SK-N-SH treated with all-trans-retinoic acid at 6 μM for 48 hours (cell line): ENCODE measurements around the gene CAMKK2.
"Not testable (repeated sequence)": the region's sequence is repeated elsewhere in the genome, so short reads cannot be mapped to it uniquely, and the experiment has no call there.

Source experiments
- ATAC-seq: fragments of 200-7000 bp; cut with Tn5 transposase; 3 replicates; pipeline ENCODE4 v1.9.1; 2020; ENCODE audit warnings: mild to moderate bottlenecking, moderate library complexity
- ARNTL ChIP-seq: fragments of 450-650 bp; formaldehyde crosslinking; IDR thresholded peaks from 2 replicates; pipeline ENCODE4 v1.5.0; 2020; ENCODE audit warnings: low read depth, mild to moderate bottlenecking, moderate library complexity, borderline replicate concordance
- BACH2 ChIP-seq: fragments of 250-450 bp; sonication (Bioruptor Pico); IDR thresholded peaks from 2 replicates; pipeline ENCODE4 v1.9.0; 2021; ENCODE audit warnings: mild to moderate bottlenecking, borderline replicate concordance
- CSDC2 ChIP-seq: fragments of 250-450 bp; sonication (Bioruptor Pico); IDR thresholded peaks from 2 replicates; pipeline ENCODE4 v1.5.0; 2020; ENCODE audit warnings: mild to moderate bottlenecking, moderate library complexity
- ESRRG ChIP-seq: fragments of 250-450 bp; sonication (Bioruptor Pico); IDR thresholded peaks from 2 replicates; pipeline ENCODE4 v1.6.1; 2021; ENCODE audit warnings: mild to moderate bottlenecking
- GLIS3 ChIP-seq: fragments of 250-450 bp; sonication (Bioruptor Pico); IDR thresholded peaks from 2 replicates; pipeline ENCODE4 v1.5.0; 2020; ENCODE audit warnings: mild to moderate bottlenecking, moderate library complexity
- ISL1 ChIP-seq: fragments of 250-450 bp; sonication (Bioruptor Pico); IDR thresholded peaks from 2 replicates; pipeline ENCODE4 v2.1.2; 2022; ENCODE audit warnings: mild to moderate bottlenecking, moderate library complexity
- OSR1 ChIP-seq: fragments of 250-450 bp; sonication (Bioruptor Pico); IDR thresholded peaks from 2 replicates; pipeline ENCODE4 v1.8.0; 2022; ENCODE audit warnings: moderate library complexity, mild to moderate bottlenecking, inconsistent platforms
- PPARA ChIP-seq: fragments of 250-450 bp; sonication (Bioruptor Pico); IDR thresholded peaks from 2 replicates; pipeline ENCODE4 v1.5.0; 2020; ENCODE audit warnings: mild to moderate bottlenecking, borderline replicate concordance
- RARB ChIP-seq: fragments of 250-450 bp; sonication (Bioruptor Pico); IDR thresholded peaks from 2 replicates; pipeline ENCODE4 v1.8.0; 2021; ENCODE audit warnings: mild to moderate bottlenecking, moderate library complexity
- SNAI2 ChIP-seq: fragments of 250-450 bp; sonication (Bioruptor Pico); IDR thresholded peaks from 2 replicates; pipeline ENCODE4 v1.5.0; 2020; ENCODE audit warnings: mild to moderate bottlenecking, moderate library complexity
- TCF4 ChIP-seq: fragments of 250-450 bp; sonication (Bioruptor Pico); IDR thresholded peaks from 2 replicates; pipeline ENCODE4 v1.8.0; 2021; ENCODE audit warnings: mild to moderate bottlenecking, moderate library complexity, borderline replicate concordance
- TOX ChIP-seq: fragments of 250-450 bp; sonication (Bioruptor Pico); IDR thresholded peaks from 2 replicates; pipeline ENCODE4 v1.8.0; 2021; ENCODE audit warnings: mild to moderate bottlenecking, moderate library complexity, borderline replicate concordance
- ZC3H10 ChIP-seq: fragments of 250-450 bp; sonication (Bioruptor Pico); IDR thresholded peaks from 2 replicates; pipeline ENCODE4 v1.5.1; 2021; ENCODE audit warnings: mild to moderate bottlenecking, moderate library complexity
- ZFP3 ChIP-seq: fragments of 250-450 bp; sonication (Bioruptor Pico); IDR thresholded peaks from 2 replicates; pipeline ENCODE4 v1.5.0; 2020; ENCODE audit warnings: mild to moderate bottlenecking, moderate library complexity
- ZFP30 ChIP-seq: fragments of 450-650 bp; formaldehyde crosslinking; IDR thresholded peaks from 2 replicates; pipeline ENCODE4 v1.5.0; 2022; ENCODE audit warnings: mild to moderate bottlenecking, moderate library complexity
- ZNF565 ChIP-seq: fragments of 450-650 bp; formaldehyde crosslinking; conservative IDR thresholded peaks from 2 replicates; pipeline ENCODE4 v1.5.0; 2020; ENCODE audit warnings: low read depth, mild to moderate bottlenecking, moderate library complexity
- ZNF70 ChIP-seq: fragments of 450-650 bp; formaldehyde crosslinking; IDR thresholded peaks from 2 replicates; pipeline ENCODE4 v1.5.0; 2020; ENCODE audit warnings: mild to moderate bottlenecking, moderate library complexity
- ZNF8 ChIP-seq: fragments of 450-650 bp; formaldehyde crosslinking; IDR thresholded peaks from 2 replicates; pipeline ENCODE4 v1.5.0; 2020; ENCODE audit warnings: mild to moderate bottlenecking, moderate library complexity
- TF ChIP-seq, protein P1 (sequence below): fragments of 250-450 bp; sonication (Bioruptor Pico); IDR thresholded peaks from 2 replicates; pipeline ENCODE4 v1.5.0; 2020; ENCODE audit warnings: mild to moderate bottlenecking, moderate library complexity
- TF ChIP-seq, protein P2 (sequence below): fragments of 250-450 bp; sonication (Bioruptor Pico); IDR thresholded peaks from 2 replicates; pipeline ENCODE4 v1.5.1; 2020; ENCODE audit warnings: low read depth, mild to moderate bottlenecking, moderate library complexity
- TF ChIP-seq, protein P3 (sequence below): fragments of 250-450 bp; sonication (Bioruptor Pico); IDR thresholded peaks from 2 replicates; pipeline ENCODE4 v1.8.0; 2021; ENCODE audit warnings: low read depth, mild to moderate bottlenecking, moderate library complexity, borderline replicate concordance
- TF ChIP-seq, protein P4 (sequence below): fragments of 250-450 bp; sonication (Bioruptor Pico); IDR thresholded peaks from 2 replicates; pipeline ENCODE4 v1.5.1; 2021; ENCODE audit warnings: mild to moderate bottlenecking, moderate library complexity

The CAMKK2 gene

DNA sequence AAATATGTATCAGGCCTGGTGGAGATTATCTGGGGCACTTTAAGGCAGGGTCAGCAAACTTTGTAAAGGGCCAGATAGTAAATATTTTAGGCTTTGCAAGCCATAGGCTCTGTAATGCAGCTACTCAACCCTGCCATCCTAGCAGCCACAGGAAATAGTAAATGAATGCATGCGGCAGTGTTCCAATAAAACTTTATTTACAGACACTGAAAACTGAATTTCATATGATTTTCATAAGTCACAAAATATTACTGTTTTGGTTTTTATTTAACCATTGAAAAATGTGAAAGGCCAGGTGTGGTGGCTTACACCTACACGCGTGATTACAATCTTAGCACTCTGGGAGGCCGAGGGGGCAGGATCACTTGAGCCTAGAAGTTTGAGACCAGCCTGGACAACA lies 3.2 kb upstream of the CAMKK2 start:
- no peak for TF ChIP-seq ISL1 (CRISPR knock-in tag)
- TF ChIP-seq RARB (CRISPR knock-in tag): no peak
- no peak for TF ChIP-seq CSDC2
- TF ChIP-seq, all 23 proteins: peak for 0
- no peak for ATAC-seq

DNA sequence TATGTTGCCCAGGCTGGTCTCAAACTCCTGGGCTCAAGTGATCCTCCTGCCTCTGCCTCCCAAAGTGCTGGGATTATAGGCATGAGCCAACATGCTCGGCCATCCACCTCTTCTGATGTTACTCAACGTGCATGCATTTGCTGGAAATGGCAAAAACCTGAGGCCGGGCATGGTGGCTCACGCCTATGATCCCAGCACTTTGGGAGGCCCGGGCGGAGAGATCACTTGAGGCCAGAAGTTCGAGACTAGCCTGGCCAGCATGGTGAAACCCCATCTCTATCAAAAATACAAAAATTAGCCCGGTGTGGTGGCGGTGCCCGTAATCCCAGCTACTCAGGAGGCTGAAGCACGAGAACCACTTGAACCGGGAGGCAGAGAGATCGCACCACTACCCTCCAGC lies 1.9 kb upstream of the CAMKK2 start:
- ATAC-seq: not testable (repeated sequence)

DNA sequence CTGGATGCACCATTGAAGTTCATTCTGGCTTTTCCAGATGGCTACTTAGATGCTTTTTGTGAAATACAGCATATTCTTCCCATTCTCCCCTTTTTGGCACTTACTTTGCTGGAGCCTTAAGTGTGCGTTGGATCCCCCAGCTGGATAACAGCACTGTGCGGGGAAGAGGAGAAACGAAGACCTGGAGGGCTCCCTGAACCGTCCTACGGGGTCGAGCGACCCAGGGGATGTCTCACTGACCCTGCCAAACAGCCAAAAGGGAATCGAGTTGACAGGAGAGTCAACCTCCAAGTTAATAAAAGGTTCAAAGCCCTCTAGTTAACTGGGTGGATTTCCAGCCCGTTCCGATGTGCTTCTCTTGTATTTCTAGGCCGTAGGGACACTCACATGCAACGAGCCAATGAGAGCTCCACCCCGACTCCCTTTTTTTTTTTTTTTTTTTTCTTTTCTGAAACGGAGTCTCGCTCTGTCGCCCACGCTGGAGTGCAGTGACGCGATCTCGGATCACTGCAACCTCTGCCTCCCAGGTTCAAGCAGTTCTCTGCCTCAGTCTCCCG lies 1.0 kb upstream of the CAMKK2 start:
- no peak for TF ChIP-seq CSDC2
- no peak for TF ChIP-seq ZC3H10 (CRISPR knock-in tag)
- no peak for TF ChIP-seq TOX (CRISPR knock-in tag)
- TF ChIP-seq ZNF565 (CRISPR knock-in tag): no peak
- no peak for TF ChIP-seq OSR1
- no peak for TF ChIP-seq TCF4 (CRISPR knock-in tag)
- no peak for TF ChIP-seq ARNTL (CRISPR knock-in tag)
- TF ChIP-seq ISL1 (CRISPR knock-in tag): no peak
- TF ChIP-seq ZNF8 (CRISPR knock-in tag): no peak
- TF ChIP-seq, protein P1, sequence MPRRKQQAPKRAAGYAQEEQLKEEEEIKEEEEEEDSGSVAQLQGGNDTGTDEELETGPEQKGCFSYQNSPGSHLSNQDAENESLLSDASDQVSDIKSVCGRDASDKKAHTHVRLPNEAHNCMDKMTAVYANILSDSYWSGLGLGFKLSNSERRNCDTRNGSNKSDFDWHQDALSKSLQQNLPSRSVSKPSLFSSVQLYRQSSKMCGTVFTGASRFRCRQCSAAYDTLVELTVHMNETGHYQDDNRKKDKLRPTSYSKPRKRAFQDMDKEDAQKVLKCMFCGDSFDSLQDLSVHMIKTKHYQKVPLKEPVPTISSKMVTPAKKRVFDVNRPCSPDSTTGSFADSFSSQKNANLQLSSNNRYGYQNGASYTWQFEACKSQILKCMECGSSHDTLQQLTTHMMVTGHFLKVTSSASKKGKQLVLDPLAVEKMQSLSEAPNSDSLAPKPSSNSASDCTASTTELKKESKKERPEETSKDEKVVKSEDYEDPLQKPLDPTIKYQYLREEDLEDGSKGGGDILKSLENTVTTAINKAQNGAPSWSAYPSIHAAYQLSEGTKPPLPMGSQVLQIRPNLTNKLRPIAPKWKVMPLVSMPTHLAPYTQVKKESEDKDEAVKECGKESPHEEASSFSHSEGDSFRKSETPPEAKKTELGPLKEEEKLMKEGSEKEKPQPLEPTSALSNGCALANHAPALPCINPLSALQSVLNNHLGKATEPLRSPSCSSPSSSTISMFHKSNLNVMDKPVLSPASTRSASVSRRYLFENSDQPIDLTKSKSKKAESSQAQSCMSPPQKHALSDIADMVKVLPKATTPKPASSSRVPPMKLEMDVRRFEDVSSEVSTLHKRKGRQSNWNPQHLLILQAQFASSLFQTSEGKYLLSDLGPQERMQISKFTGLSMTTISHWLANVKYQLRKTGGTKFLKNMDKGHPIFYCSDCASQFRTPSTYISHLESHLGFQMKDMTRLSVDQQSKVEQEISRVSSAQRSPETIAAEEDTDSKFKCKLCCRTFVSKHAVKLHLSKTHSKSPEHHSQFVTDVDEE (CRISPR knock-in tag): no peak
- no peak for TF ChIP-seq GLIS3 (CRISPR knock-in tag)
- TF ChIP-seq, protein P2, sequence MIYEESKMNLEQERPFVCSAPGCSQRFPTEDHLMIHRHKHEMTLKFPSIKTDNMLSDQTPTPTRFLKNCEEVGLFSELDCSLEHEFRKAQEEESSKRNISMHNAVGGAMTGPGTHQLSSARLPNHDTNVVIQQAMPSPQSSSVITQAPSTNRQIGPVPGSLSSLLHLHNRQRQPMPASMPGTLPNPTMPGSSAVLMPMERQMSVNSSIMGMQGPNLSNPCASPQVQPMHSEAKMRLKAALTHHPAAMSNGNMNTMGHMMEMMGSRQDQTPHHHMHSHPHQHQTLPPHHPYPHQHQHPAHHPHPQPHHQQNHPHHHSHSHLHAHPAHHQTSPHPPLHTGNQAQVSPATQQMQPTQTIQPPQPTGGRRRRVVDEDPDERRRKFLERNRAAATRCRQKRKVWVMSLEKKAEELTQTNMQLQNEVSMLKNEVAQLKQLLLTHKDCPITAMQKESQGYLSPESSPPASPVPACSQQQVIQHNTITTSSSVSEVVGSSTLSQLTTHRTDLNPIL (CRISPR knock-in tag): no peak
- TF ChIP-seq BACH2 (CRISPR knock-in tag): no peak
- no peak for TF ChIP-seq ZNF70 (CRISPR knock-in tag)
- TF ChIP-seq ESRRG (CRISPR knock-in tag): no peak
- TF ChIP-seq, protein P3, sequence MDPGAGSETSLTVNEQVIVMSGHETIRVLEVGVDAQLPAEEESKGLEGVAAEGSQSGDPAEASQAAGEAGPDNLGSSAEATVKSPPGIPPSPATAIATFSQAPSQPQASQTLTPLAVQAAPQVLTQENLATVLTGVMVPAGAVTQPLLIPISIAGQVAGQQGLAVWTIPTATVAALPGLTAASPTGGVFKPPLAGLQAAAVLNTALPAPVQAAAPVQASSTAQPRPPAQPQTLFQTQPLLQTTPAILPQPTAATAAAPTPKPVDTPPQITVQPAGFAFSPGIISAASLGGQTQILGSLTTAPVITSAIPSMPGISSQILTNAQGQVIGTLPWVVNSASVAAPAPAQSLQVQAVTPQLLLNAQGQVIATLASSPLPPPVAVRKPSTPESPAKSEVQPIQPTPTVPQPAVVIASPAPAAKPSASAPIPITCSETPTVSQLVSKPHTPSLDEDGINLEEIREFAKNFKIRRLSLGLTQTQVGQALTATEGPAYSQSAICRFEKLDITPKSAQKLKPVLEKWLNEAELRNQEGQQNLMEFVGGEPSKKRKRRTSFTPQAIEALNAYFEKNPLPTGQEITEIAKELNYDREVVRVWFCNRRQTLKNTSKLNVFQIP (CRISPR knock-in tag): no peak
- ATAC-seq: peak; percentile 63

DNA sequence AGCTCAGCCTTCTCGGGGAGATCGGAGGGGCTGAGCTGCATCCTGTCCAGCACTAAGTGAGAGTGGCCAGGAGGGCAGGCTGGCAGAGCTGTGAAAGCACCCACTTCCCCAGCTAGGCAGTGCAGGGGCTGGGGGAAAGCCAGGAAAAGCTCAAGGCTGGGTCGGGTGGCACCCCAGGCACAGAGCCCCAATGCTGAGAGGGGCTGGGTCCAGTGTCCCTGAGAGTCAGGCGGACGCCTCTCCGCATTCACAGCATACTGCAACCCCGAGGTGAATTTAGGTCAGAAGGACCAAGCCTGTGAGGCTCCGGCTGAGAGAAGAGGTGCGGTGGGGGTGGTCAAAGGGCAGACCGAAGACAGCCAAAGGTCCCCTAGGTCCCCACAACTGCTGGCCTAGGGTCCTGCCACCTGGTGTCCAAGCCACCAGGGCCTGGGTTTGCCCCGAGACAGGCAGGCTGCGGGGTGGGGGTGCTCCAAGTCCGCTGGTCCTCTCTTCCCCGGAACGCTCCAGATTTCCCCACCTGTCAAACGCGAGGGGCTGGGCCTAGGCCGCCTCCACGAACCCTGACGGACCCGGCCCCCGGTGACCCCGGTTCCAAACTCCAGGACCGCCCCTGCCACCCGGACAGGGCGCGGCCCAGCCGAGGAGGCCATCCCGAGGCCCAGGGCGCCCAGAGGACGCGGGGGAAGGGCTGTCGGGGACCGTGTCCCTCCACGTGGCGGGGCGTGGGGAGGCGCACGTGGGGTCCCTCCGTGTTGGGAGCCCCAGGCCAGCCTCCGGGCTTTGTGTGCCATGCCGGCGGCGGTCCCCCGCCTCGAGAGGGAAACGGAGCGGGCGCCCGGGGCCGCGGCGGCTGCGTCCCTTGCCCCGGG lies 527 bp downstream of the CAMKK2 start:
- TF ChIP-seq BACH2 (CRISPR knock-in tag) (no peak), SNAI2 (CRISPR knock-in tag) (no peak), TCF4 (CRISPR knock-in tag) (no peak), ZFP30 (CRISPR knock-in tag) (no peak), ZC3H10 (CRISPR knock-in tag) (no peak), ISL1 (CRISPR knock-in tag) (no peak), RARB (CRISPR knock-in tag) (no peak)
- ATAC-seq: peak; percentile 44

DNA sequence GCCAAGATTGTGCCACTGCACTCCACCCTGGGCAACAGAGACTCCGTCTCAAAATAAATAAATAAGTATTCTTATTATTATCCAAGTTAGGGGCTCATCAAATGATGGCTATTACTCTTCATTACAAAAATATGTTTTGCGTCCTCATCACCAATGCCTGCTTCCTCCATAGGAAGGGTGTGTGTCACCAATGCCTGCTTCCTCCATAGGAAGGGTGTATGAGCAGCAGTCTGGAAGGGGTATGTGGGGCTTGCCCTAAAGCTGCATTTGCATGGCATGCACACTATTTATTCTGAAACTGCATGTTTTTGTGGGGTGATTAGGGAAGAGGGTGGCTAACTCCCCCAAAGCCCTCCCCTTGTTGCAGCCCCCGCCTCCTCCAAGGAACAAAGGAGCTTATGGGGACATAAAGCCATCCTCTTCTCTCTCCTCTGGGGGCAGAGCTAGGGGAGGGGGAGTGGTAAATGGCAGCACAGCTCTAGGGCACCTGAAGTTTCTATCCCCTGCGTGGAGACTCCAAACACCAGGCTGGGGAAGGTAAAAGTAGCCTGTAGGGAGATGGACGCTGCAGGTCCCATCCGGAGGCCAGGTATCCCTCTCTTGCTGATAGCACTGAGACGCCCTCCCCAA lies 1.3 kb downstream of the CAMKK2 start:
- peak; percentile 7 for ATAC-seq
- TF ChIP-seq ZNF8 (CRISPR knock-in tag): no peak
- TF ChIP-seq ISL1 (CRISPR knock-in tag): no peak
- no peak for TF ChIP-seq ZNF565 (CRISPR knock-in tag)
- no peak for TF ChIP-seq ZC3H10 (CRISPR knock-in tag)
- no peak for TF ChIP-seq RARB (CRISPR knock-in tag)
- no peak for TF ChIP-seq CSDC2
- no peak for TF ChIP-seq ZFP3 (CRISPR knock-in tag)
- TF ChIP-seq PPARA (CRISPR knock-in tag): no peak
- TF ChIP-seq, protein P2 (CRISPR knock-in tag): no peak
- TF ChIP-seq, protein P4, sequence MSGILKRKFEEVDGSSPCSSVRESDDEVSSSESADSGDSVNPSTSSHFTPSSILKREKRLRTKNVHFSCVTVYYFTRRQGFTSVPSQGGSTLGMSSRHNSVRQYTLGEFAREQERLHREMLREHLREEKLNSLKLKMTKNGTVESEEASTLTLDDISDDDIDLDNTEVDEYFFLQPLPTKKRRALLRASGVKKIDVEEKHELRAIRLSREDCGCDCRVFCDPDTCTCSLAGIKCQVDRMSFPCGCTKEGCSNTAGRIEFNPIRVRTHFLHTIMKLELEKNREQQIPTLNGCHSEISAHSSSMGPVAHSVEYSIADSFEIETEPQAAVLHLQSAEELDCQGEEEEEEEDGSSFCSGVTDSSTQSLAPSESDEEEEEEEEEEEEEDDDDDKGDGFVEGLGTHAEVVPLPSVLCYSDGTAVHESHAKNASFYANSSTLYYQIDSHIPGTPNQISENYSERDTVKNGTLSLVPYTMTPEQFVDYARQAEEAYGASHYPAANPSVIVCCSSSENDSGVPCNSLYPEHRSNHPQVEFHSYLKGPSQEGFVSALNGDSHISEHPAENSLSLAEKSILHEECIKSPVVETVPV: no peak
